HL-60 (cell line): ENCODE data around the gene PDGFA.

Experiments used
- DNase-seq, 2 experiments: peaks; one replicate each; pipeline ENCODE4 v3.0.0-alpha.2; 2010 to 2020; ENCODE audit warnings: low read depth in 1 of 2, low spot score in 1 of 2
- H3K27ac ChIP-seq: fragments of 250-450 bp; sonication (Bioruptor Pico); replicated peaks from 2 replicates; pipeline ENCODE4 v1.5.1; 2020; ENCODE audit warnings: mild to moderate bottlenecking, moderate library complexity
- H3K27me3 ChIP-seq: fragments of 250-450 bp; sonication (Bioruptor Pico); 2 replicates; pipeline ENCODE4 v1.5.1; 2021; ENCODE audit warnings: mild to moderate bottlenecking, moderate library complexity; ENCODE audit not compliant: insufficient read depth, poor library complexity, severe bottlenecking
- H3K4me3 ChIP-seq: replicated peaks from 2 replicates; pipeline ENCODE4 v1.5.1; 2011; ENCODE audit warnings: mild to moderate bottlenecking, control low read depth, low read length; ENCODE audit not compliant: insufficient read depth
- CTCF ChIP-seq: IDR thresholded peaks from one replicate; pipeline ENCODE4 v1.5.1; 2011; ENCODE audit warnings: low read length, control low read depth, inconsistent platforms; ENCODE audit not compliant: insufficient read depth
- GABPA ChIP-seq: IDR thresholded peaks from 2 replicates; pipeline ENCODE4 v1.6.1; 2012; ENCODE audit warnings: low read depth
- POLR2AphosphoS5 ChIP-seq: IDR thresholded peaks from 2 replicates; pipeline ENCODE4 v1.6.1; 2012; ENCODE audit warnings: low read depth
- REST ChIP-seq: IDR thresholded peaks from 2 replicates; pipeline ENCODE4 v1.6.1; 2012; ENCODE audit warnings: low read depth; ENCODE audit not compliant: insufficient replicate concordance
- SPI1 ChIP-seq: IDR thresholded peaks from 2 replicates; pipeline ENCODE4 v1.6.1; 2012; ENCODE audit warnings: low read depth, mild to moderate bottlenecking, borderline replicate concordance

The PDGFA gene

GRCh38 chr7:458511-459245, 61.0 kb downstream of the PDGFA start:
- no peak for DNase-seq
- Histone ChIP-seq H3K27ac (no peak overlapping the region), H3K4me3 (no peak overlapping the region), H3K27me3 (no peaks in the 10 kb centered on the region)
- no peak for TF ChIP-seq REST
- no peak for TF ChIP-seq SPI1
- no peak for TF ChIP-seq CTCF
- TF ChIP-seq GABPA: no peak
- no peak for TF ChIP-seq POLR2AphosphoS5

- H3K4me3 ChIP-seq: no peak overlapping the region
- no peak for TF ChIP-seq SPI1
- TF ChIP-seq REST: no peak
- no peak for TF ChIP-seq GABPA
- no peak for TF ChIP-seq POLR2AphosphoS5
- TF ChIP-seq CTCF: no peak
- peaks cover under 1% of the 10 kb centered on the region for H3K27me3 ChIP-seq
- H3K27ac ChIP-seq: no peak overlapping the region
- no peak for DNase-seq
Observed at GRCh38 chr7:457814-458510, 61.7 kb downstream of the PDGFA start.

GRCh38 chr7:455110-455928, 64.3 kb downstream of the PDGFA start:
- TF ChIP-seq CTCF (no peak), REST (no peak), SPI1 (no peak), POLR2AphosphoS5 (no peak), GABPA (no peak)
- no peak for DNase-seq
- H3K27ac ChIP-seq: no peak overlapping the region
- no peak overlapping the region for H3K4me3 ChIP-seq
- peaks cover 20% of the 10 kb centered on the region for H3K27me3 ChIP-seq
